ENCODE results near the gene IL4.

- TF ChIP-seq, protein P1, sequence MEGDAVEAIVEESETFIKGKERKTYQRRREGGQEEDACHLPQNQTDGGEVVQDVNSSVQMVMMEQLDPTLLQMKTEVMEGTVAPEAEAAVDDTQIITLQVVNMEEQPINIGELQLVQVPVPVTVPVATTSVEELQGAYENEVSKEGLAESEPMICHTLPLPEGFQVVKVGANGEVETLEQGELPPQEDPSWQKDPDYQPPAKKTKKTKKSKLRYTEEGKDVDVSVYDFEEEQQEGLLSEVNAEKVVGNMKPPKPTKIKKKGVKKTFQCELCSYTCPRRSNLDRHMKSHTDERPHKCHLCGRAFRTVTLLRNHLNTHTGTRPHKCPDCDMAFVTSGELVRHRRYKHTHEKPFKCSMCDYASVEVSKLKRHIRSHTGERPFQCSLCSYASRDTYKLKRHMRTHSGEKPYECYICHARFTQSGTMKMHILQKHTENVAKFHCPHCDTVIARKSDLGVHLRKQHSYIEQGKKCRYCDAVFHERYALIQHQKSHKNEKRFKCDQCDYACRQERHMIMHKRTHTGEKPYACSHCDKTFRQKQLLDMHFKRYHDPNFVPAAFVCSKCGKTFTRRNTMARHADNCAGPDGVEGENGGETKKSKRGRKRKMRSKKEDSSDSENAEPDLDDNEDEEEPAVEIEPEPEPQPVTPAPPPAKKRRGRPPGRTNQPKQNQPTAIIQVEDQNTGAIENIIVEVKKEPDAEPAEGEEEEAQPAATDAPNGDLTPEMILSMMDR (conservative IDR thresholded peaks at IDR 0.05 in 1 of 2, IDR thresholded peaks at IDR 0.05 in 1 of 2; ENCODE audit: extremely low read depth in 1 of 2, insufficient read depth in 1 of 2, low read depth in 1 of 2, low read length in 2 of 2): no peak
- TF ChIP-seq EZH2 (IDR thresholded peaks at IDR 0.05; ENCODE audit: borderline replicate concordance, low read length): no peak
These were observed 6.1 kb downstream of the IL4 start for GRCh38 chr5:132679717-132680380.

Measured in mammary epithelial cell (primary cell).